GM20431 (cell line): ENCODE measurements around the gene DISP2.

Experiments used
- in situ Hi-C: fragments of 300-500 bp; cut with MseI, MboI; formaldehyde crosslinking; loops from one replicate; pipeline ENCODE4 v1.15.0; 2020; ENCODE audit warnings: low sequenced_read_pairs; ENCODE audit not compliant: unreplicated experiment

The DISP2 gene

GRCh38 chr15:40355976-40356585 lies 1.9 kb upstream of the DISP2 start:
- in situ Hi-C loops = no loop called here

DNA sequence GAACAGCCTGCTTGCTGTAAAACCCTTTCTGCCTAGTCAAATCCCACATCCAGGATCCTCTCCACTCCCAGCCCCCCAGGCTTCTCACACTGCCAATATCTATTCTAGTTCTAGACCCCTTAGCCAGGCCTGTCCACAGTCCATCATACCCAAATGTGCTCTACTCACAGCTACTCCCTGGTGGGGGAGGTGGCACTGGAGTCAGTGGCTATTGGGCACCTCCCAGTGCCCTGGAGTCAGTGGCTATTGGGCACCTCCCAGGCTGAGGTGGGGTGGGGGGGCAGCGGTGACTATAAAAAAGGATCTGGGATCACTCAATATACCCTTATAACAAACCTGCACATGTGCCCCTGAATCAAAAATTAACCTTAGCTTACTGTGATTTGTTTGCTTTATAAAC lies 773 bp upstream of the DISP2 start:
- in situ Hi-C loops = no loop called here

DNA sequence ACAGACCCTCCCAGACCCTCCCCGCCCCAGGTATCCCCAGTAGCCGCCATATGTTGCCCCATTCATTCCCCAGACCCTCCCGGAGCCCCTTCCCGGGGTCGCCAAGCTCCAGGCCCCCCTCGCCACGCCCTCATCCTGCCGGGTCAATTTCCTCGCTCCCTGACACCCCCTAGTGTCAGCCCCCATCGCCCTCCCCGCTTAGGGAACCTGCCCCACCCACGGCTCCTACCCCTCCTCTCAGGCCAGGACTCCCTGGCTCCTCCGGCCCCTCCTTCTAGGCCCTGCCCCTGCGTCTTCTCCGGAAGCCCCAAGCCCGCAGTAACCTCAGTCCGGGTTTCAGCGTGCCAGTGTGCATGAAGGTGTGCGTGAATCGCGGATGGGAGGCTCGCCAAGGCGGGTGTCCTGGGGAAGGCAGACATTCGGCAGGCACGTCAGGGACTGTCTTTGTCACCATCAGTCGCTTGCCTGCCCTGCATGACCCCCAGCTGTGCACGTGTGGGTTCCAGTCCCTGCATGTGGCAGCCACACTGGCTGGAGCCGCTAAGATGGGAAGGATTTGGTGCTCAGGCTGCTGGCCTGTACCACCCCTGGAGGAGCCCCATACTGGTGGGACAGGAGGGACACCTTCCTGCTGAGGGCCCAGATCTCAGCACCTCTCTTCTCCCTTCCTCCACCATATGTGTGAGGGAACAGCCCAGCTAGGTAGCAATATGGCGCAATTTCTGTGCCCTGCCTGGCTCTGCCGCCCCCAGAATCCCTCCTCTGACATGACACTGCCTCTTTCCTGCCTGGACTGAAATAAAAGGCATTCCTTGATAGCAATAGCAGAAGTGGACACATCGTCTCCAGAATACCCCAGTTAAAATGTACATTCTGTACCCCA lies 693 bp downstream of the DISP2 start:
- in situ Hi-C loops = no loop called here

GRCh38 chr15:40360015-40360414 lies 2.0 kb downstream of the DISP2 start:
- in situ Hi-C loops = no loop called here

DNA sequence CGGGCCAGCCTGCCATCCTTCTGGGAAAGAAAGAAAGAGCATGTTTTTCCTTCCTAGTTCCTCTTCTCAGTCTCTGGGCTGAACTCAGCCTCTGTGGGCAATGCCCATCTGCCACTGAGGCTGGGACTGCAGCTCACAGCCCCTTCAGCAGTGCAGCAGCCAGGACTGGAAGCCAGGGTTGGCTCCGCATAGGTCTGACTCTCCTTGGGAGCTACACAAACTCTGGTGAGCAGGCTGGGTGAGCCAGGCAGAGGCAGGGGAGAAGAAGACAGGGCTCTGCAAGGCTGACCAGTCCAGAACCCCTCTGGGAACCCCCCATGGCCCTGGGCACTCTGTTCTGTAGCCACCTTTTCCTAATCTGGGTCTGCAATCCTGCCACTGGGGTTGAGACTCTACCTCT lies 3.6 kb downstream of the DISP2 start:
- in situ Hi-C loops = no loop called here

GRCh38 chr15:40363611-40364010 lies 5.6 kb downstream of the DISP2 start:
- in situ Hi-C loops = no loop called here

GRCh38 chr15:40364251-40364650 lies 6.2 kb downstream of the DISP2 start:
- in situ Hi-C loops = no loop called here

GRCh38 chr15:40365016-40365415 lies 7.0 kb downstream of the DISP2 start:
- in situ Hi-C loops = no loop called here

- in situ Hi-C loops = no loop called here
Measured at GRCh38 chr15:40365624-40366456, 7.8 kb downstream of the DISP2 start.

GRCh38 chr15:40366457-40367370 lies 8.7 kb downstream of the DISP2 start:
- in situ Hi-C loops = no loop called here

- in situ Hi-C loops = no loop called here
Measured at GRCh38 chr15:40367371-40367685, 9.3 kb downstream of the DISP2 start.

- in situ Hi-C loops = no loop called here
Measured at GRCh38 chr15:40367686-40368611, 9.9 kb downstream of the DISP2 start.

DNA sequence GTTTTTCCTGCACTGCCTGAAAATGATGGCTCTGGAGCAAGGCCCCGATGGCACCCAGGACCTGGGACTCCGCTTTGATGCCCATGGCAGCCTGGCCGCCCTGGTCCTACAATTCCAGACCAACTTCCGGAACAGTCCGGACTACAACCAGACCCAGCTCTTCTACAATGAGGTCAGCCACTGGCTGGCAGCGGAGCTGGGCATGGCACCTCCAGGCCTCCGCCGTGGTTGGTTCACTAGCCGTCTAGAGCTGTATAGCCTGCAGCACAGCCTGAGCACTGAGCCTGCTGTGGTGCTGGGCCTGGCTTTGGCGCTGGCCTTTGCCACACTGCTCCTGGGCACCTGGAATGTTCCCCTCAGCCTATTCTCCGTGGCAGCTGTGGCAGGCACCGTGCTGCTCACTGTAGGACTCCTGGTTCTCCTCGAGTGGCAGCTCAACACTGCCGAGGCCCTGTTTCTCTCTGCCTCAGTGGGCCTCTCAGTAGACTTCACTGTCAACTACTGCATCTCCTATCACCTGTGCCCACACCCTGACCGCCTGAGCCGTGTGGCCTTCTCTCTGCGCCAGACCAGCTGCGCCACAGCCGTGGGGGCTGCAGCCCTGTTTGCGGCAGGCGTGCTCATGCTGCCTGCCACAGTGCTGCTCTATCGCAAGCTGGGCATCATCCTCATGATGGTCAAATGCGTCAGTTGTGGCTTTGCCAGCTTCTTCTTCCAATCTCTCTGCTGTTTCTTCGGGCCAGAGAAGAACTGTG lies 10.9 kb downstream of the DISP2 start:
- in situ Hi-C loops = no loop called here

DNA sequence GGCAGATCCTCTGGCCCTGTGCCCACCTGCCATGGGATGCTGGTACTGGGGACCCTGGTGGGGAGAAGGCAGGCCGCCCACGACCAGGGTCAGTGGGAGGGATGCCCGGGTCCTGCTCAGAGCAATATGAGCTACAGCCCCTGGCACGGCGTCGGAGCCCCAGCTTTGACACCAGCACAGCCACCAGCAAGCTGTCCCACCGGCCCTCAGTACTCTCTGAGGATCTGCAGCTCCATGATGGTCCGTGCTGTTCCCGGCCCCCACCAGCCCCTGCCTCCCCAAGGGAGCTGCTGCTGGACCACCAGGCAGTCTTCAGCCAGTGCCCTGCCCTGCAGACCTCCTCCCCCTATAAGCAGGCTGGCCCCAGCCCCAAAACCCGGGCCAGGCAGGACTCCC lies 11.5 kb downstream of the DISP2 start:
- in situ Hi-C loops = no loop called here

GRCh38 chr15:40369971-40370370 lies 12.0 kb downstream of the DISP2 start:
- in situ Hi-C loops = no loop called here

DNA sequence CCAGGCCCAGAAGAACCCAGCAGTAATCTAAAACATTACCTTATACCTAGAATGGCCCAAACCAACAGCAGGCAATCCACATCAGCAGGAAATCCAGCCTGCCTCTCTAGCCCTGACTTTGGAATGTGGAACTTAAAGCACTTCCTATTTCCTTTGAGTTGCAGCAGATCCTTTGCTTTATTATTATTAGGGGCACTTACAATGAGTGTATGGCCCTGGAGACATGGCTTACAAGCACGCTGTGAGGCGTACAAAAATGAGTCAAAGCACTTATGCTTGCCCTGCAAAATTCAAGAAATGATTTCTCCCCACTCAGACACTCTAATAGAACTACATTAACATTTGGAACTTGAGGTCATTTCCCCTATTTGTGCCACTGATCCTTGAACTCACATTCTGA lies 15.0 kb downstream of the DISP2 start:
- in situ Hi-C loops = no loop called here

- in situ Hi-C loops = no loop called here
Measured at GRCh38 chr15:40377606-40378005, 19.6 kb downstream of the DISP2 start.

GRCh38 chr15:40379374-40379773 lies 21.4 kb downstream of the DISP2 start:
- in situ Hi-C loops = no loop called here
